HL-60 (cell line): ENCODE data around the gene IPO13.

Source experiments
- DNase-seq, 2 experiments: peaks; one replicate each; pipeline ENCODE4 v3.0.0-alpha.2; 2010 to 2020; ENCODE audit warnings: low read depth in 1 of 2, low spot score in 1 of 2
- H3K27ac ChIP-seq: fragments of 250-450 bp; sonication (Bioruptor Pico); replicated peaks from 2 replicates; pipeline ENCODE4 v1.5.1; 2020; ENCODE audit warnings: mild to moderate bottlenecking, moderate library complexity
- H3K27me3 ChIP-seq: fragments of 250-450 bp; sonication (Bioruptor Pico); 2 replicates; pipeline ENCODE4 v1.5.1; 2021; ENCODE audit warnings: mild to moderate bottlenecking, moderate library complexity; ENCODE audit not compliant: insufficient read depth, poor library complexity, severe bottlenecking
- H3K4me3 ChIP-seq: replicated peaks from 2 replicates; pipeline ENCODE4 v1.5.1; 2011; ENCODE audit warnings: mild to moderate bottlenecking, control low read depth, low read length; ENCODE audit not compliant: insufficient read depth
- GABPA ChIP-seq: IDR thresholded peaks from 2 replicates; pipeline ENCODE4 v1.6.1; 2012; ENCODE audit warnings: low read depth
- POLR2AphosphoS5 ChIP-seq: IDR thresholded peaks from 2 replicates; pipeline ENCODE4 v1.6.1; 2012; ENCODE audit warnings: low read depth
- REST ChIP-seq: IDR thresholded peaks from 2 replicates; pipeline ENCODE4 v1.6.1; 2012; ENCODE audit warnings: low read depth; ENCODE audit not compliant: insufficient replicate concordance
- SPI1 ChIP-seq: IDR thresholded peaks from 2 replicates; pipeline ENCODE4 v1.6.1; 2012; ENCODE audit warnings: low read depth, mild to moderate bottlenecking, borderline replicate concordance
- TF ChIP-seq, protein P1 (sequence below): IDR thresholded peaks from one replicate; pipeline ENCODE4 v1.5.1; 2011; ENCODE audit warnings: low read length, control low read depth, inconsistent platforms; ENCODE audit not compliant: insufficient read depth

The IPO13 gene

GRCh38 chr1:44010935-44011471 is 64.3 kb downstream of the IPO13 start:
- TF ChIP-seq, protein P1, sequence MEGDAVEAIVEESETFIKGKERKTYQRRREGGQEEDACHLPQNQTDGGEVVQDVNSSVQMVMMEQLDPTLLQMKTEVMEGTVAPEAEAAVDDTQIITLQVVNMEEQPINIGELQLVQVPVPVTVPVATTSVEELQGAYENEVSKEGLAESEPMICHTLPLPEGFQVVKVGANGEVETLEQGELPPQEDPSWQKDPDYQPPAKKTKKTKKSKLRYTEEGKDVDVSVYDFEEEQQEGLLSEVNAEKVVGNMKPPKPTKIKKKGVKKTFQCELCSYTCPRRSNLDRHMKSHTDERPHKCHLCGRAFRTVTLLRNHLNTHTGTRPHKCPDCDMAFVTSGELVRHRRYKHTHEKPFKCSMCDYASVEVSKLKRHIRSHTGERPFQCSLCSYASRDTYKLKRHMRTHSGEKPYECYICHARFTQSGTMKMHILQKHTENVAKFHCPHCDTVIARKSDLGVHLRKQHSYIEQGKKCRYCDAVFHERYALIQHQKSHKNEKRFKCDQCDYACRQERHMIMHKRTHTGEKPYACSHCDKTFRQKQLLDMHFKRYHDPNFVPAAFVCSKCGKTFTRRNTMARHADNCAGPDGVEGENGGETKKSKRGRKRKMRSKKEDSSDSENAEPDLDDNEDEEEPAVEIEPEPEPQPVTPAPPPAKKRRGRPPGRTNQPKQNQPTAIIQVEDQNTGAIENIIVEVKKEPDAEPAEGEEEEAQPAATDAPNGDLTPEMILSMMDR: no peak
- TF ChIP-seq SPI1: no peak
- TF ChIP-seq POLR2AphosphoS5: no peak
- no peak for TF ChIP-seq GABPA
- no peak for TF ChIP-seq REST
- DNase-seq: no peak
- no peak overlapping the region for H3K4me3 ChIP-seq
- H3K27me3 ChIP-seq: no peaks in the 10 kb centered on the region
- H3K27ac ChIP-seq: no peak overlapping the region

GRCh38 chr1:44012404-44012803 is 65.7 kb downstream of the IPO13 start:
- Histone ChIP-seq H3K4me3 (no peak overlapping the region), H3K27ac (no peak overlapping the region), H3K27me3 (no peaks in the 10 kb centered on the region)
- TF ChIP-seq POLR2AphosphoS5: no peak
- no peak for TF ChIP-seq REST
- TF ChIP-seq, protein P1: no peak
- TF ChIP-seq SPI1: no peak
- no peak for TF ChIP-seq GABPA
- no peak for DNase-seq

GRCh38 chr1:44012941-44013609 is 66.3 kb downstream of the IPO13 start:
- TF ChIP-seq, protein P1: no peak
- no peak for TF ChIP-seq SPI1
- TF ChIP-seq POLR2AphosphoS5: no peak
- no peak for TF ChIP-seq GABPA
- TF ChIP-seq REST: no peak
- no peak overlapping the region for H3K4me3 ChIP-seq
- H3K27me3 ChIP-seq: no peaks in the 10 kb centered on the region
- DNase-seq: peak in 1 of 2 experiments; percentile 67
- H3K27ac ChIP-seq: no peak overlapping the region
